Activated CD4-positive, CD25-positive, alpha-beta regulatory T cell treated with anti-CD3 and anti-CD28 coated beads, Interleukin-2, amount 50 U/mL, for 16 hours (primary cell): ENCODE data around the gene RBBP7.
"Not testable (repeated sequence)": the region's sequence is repeated elsewhere in the genome, so short reads cannot be mapped to it uniquely, and the experiment has no call there.

Experiments used
- DNase-seq: peaks from one replicate; pipeline ENCODE4 v3.0.0-alpha.2; 2020; ENCODE audit warnings: low read depth, low spot score

Gene RBBP7

DNA sequence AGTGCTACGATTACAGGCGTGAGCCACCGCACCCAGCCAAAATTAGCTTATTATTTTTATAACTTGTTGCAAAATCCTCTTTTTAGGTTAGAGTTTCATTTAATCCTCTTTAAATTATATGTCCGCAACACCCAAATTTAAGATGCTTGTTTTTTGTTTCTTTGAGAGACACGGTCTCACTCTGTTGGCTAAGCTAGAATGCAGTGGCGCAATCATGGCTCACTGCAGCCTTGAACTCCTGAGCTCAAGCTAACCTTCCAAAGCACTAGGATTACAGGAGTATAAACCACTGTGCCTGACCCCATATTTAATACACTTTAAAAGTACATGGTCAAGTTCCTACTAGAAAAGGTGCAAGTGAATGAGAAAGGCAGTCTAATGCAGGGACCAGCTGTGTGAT lies 2.2 kb downstream of the RBBP7 start:
- no peak for DNase-seq

- DNase-seq: no peak
These were observed 7.3 kb downstream of the RBBP7 start for GRCh38 chrX:16862829-16863228.

DNA sequence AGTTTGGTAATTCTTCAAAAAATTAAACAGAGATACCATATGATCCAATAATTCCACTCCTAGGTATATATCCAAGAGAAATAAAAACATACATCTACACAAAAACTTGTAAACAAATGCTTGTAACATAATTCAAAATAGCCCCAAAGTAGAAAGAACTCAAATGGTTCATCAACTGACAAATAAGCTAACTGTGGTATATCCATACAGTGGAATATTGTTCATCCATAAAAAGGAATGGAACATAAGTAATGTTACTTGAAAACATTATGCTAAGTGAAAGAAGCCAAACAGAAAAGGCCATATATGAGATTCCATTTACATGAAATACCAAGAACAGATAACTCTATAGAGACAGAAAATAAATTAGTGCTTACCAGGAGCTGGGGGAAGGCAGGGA lies 13.4 kb downstream of the RBBP7 start:
- no peak for DNase-seq

- not testable (repeated sequence) for DNase-seq
These were observed 14.1 kb downstream of the RBBP7 start for GRCh38 chrX:16856076-16856404.

- DNase-seq: no peak
These were observed 14.6 kb downstream of the RBBP7 start for GRCh38 chrX:16855363-16856075.

DNA sequence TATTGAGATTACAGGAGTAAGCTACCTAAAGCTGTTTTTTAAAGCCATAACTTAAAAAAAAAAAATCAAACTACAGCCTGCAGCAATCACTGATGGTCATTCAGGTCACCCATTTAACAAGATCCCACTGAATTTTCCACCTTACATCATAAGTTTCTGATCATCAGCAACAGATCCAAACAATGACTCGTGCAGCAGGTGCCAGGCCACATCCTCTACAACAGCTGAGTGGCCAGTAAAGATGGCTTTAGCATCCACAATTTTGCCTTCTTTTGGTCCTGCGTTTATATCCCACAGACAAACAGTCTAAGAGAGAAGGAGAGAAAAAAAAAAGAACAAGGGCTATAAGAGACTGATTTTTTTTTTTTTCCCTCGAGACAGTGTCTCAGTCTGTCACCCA lies 16.6 kb downstream of the RBBP7 start:
- no peak for DNase-seq

DNA sequence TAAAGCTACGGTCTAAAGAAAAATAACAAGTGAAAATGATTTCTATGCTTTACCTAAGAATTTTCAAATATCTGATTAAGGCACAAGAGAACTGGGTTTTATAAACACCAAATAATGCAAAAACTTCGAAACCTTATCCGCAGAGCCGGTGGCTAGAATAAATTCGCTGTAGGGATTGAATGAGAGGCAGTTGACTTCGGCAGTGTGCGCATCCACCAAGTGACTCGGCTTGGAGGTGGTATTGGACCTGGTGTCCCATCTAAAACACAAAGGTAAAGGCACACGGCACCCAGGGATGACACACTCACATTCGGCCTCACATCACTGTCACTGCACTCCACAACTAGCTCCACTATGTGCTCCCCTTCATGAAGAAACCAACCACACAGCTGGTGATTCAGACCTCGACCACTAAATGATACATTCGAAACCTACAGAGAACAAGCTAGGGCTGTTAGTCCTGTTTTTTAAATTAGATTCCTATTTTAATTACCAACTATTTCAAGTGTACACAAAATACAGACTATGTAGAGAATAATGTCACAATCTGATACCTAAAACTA lies 17.5 kb downstream of the RBBP7 start:
- DNase-seq: no peak

DNA sequence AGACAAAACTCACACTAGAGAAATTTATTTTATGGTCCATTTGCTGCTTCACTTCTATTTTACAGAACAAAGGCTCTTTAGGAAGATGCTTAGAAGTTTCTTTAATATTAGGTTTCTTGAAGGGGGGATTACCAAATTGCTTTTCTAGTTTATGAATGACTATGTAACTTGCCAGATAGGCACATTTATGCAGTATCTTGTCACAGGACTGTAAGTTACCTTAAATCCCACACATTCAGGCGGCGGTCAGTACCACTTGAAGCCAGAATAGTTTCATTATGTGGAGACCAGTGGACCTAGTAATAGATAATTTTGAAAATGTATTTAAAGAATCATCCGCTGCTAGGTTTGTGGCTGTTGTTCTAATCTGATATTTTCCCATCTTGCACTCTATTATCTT lies 18.3 kb downstream of the RBBP7 start:
- DNase-seq: no peak

DNA sequence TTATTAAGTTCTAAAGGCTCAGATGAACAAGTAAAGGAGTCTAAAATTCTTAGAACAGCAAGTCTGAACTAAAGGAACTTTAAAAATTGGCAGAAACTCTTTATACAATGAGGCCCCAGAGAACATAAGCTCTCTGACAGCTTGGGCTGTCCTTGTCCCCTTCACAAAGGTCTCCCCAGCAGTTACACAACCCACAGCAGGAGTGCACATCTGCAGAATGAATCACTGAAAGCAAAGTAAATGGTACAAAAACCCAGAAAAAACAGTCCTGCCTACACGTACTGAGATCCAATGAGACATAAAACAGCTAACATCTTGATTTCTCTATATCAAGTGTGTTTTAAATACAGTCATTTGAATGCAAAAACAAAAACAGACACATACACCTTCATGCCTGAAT lies 18.7 kb downstream of the RBBP7 start:
- DNase-seq: no peak

GRCh38 chrX:16848541-16848940 lies 21.6 kb downstream of the RBBP7 start:
- DNase-seq: no peak

GRCh38 chrX:16845686-16846085 lies 24.5 kb downstream of the RBBP7 start:
- no peak for DNase-seq

GRCh38 chrX:16843208-16843909 lies 26.8 kb downstream of the RBBP7 start:
- DNase-seq: no peak

DNA sequence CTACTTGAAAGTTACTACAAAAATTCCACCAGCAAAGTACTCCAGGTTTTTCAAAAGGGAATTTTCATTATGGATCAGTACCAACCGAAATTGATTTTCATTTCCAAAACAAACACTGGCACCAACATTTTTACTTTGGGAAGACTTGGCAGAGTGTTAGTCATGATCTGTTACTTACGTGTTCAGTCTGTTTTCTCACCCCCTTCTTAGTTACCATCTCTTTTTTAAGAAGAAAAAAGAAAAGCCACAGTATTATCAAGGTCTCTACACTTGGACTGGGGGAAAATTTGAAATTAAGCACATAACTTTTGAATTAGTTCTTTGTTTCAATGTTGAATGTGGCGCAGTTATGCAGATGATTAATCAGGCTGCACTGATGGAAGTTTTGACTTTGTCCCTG lies 27.5 kb downstream of the RBBP7 start:
- DNase-seq: no peak

GRCh38 chrX:16839852-16840460 lies 30.2 kb downstream of the RBBP7 start:
- no peak for DNase-seq

DNA sequence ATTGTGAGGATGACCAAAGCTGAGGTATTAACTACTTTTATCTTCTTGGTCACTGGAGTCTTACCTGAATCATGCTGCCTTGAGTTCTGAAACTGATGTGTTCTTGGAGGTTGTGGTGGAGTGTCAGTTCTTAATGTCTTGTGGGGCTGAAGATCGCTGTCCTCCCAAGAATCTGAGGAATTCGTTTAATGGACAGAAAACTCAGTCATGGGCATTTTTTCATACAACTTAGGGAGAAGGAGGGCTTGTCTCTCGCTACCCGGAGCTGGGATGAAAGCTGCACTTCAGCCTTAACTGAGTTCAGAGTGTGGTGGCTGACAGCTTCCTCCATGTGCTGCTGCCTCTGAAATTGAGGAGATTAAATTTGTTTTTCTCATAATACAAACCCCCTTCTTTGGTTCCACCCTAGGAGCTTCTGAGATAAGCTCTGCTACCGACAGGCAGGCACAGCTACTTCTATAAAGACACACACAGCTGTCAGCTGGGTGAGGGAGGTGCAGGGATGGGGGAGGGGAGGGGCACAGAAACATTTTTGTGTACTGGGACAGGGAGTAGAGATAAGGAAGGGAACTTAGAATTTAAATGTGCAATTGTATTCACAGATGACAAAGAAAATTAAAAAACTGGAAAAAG lies 30.8 kb downstream of the RBBP7 start:
- DNase-seq: no peak

DNA sequence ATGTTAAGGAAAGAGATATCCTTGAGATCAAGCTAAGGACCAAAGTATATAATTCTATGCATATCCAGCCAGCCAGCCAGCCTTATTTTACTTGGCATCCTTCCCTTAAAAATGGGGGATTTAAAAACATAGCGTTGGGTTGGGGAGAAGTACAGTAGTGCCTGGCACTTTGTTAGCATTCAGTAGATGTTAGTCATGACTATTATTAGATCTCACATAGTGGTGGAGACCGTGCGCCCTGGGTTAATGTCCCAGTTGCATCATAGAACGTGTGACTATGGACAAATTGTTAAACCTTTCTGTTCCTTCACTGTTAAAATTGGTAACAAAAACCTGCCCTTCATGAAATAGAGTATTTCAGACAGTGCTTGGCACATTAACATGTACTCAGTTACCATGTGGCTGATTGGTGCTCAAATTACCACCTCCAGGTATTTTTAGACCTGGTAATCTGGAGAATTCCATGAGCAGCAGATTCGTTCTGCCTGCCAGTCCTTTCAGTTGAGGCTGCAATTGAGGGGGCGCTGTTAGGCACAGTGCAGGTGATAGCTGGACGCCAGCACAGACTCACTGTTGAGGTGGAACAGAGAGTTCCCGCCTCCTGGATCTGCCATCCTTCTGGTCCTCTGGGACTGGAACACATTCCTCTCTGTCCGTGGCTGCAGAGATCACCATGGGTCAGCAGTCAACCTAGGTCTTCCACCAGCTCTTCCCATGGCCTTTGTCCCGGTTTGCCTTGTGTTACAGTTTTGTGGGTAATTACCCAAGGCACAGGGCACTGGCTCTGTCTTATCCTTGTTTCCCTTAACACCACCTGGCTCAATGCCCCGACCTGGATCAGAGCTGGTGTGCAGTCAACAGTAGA lies 31.7 kb downstream of the RBBP7 start:
- no peak for DNase-seq

- DNase-seq: no peak
These were observed 33.8 kb downstream of the RBBP7 start for GRCh38 chrX:16836371-16836770.

DNA sequence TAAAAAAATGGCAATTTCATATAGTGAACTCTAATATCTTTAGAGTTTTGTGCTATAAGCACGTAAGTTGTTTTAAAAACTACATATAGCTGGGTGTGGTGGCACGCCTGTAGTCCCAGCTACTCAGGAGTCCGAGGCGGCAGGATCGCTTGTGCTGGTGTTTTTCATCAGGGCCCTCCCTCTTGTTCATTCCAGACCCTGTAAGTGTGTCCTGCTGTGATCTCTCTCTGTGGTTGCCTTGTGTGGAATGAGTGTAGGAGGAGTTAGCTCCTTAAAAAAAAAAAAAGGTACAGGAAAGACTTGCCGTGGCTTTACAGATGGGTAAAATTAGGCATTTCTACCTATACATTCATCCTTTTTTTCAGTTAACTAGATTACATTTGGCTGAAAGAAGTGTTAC lies 35.4 kb downstream of the RBBP7 start:
- DNase-seq: no peak

DNA sequence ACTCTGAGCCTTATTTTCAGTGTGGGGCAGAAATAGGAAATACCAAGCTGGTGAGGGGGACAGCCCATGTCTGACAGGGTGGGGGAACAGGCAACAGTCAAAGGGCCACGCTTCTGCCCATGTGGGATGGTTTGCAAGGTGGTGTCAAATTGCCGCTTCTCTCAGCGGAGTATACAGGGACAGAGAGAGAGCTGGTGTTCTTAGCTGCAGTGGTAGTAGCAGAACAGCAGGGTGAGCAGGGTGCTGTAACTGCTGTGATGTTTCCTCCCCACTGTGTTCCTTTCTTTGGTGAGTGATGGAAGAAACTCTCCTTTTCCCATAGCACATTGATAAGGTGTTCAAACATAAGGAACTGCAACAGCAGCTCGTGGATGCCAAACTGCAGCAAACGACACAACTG lies 37.9 kb downstream of the RBBP7 start:
- DNase-seq: no peak

GRCh38 chrX:16828124-16828908 lies 41.8 kb downstream of the RBBP7 start:
- DNase-seq: no peak

GRCh38 chrX:16827225-16827624 lies 42.9 kb downstream of the RBBP7 start:
- DNase-seq: no peak
